ENCODE data around the gene ASB7. TPM values are rescaled to one million over a fixed set of nuclear protein-coding genes. Genes with fewer than 3 reads are reported as not detected.
A peak's percentile ranks its signal among the peaks of the same experiment; 100 is the strongest.
"Not testable (repeated sequence)": the region's sequence is repeated elsewhere in the genome, so short reads cannot be mapped to it uniquely, and the experiment has no call there.

Gene ASB7
- 7.4 TPM for polyA plus RNA-seq (2013, experiment 1 of 2; ENCODE audit: insufficient read length)
- polyA plus RNA-seq (2013, experiment 2 of 2; ENCODE audit: insufficient read length): 6.5 TPM

GRCh38 chr15:100602064-100602822, at the start of gene ASB7, which contains the start of gene LINS1:
Gene ASB7, plus strand, starts transcription at chr15:100602589. Its CDS starts 9,628 bp downstream, at chr15:100612217.
Gene LINS1, minus strand, starts transcription at chr15:100602184. Its CDS starts 21,342 bp downstream, at chr15:100580842.
- peak; percentile 100 for DNase-seq

DNA sequence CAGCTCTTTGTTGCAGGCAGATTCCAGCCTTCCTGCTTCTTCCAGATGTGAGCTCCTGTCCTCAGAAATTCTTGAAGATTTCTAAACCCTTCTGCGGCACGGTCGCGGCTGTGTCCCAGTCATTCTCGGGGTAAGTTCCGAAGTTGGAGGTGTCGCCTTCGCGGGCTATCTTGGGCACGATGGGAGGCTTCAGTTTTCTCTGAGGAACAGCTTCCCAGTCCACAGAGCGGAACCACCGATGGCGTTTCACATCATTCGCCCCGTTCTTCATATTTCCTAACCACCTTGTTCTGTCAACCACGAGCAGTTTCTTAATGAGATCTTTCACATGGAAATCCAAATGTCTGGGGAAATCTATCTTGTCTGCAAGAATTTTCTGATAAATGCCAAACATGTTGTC, 48.9 kb upstream of the ASB7 start:
- no peak for DNase-seq

- no peak for DNase-seq
These were observed 43.6 kb upstream of the ASB7 start for GRCh38 chr15:100558771-100559254.

DNA sequence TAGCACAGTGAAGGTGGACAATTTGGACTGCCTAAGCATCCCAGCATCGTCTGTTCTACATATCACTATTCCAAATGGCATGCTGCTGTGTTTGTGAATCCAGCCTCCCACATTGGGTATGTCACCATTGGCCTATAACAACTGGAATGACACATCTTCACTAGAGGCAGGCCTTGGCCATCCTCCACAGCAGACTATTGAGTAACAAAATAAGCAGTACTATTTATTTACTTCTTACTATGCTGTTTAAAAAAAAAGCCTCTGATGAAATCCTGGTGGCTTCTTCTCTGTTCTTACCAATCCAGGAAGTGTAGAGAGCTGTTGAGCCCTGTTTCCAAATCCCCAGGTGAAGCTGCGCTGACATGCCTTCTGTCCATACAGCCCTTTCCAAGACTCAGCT, 43.1 kb upstream of the ASB7 start:
- peak; percentile 12 for DNase-seq

GRCh38 chr15:100560323-100560722, 42.1 kb upstream of the ASB7 start:
- DNase-seq: no peak

DNA sequence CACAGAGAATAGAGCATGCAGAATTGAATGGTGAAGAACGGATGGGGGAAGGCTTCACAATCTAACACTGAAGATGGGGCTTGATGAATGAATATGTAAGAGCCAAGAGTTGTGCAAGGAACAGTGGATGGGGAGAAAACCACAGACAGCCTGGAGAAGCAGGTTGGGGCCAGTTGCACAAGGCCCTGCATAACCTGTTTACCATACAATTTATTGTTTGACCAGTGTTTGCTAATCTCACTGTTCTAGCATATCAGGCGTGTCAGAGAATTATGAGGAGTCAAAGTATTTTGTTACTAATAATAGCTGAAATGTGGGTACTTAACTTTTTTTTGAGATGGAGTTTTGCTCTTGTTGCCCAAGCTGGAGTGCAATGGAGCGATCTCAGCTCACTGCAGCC, 36.8 kb upstream of the ASB7 start:
- no peak for DNase-seq

DNA sequence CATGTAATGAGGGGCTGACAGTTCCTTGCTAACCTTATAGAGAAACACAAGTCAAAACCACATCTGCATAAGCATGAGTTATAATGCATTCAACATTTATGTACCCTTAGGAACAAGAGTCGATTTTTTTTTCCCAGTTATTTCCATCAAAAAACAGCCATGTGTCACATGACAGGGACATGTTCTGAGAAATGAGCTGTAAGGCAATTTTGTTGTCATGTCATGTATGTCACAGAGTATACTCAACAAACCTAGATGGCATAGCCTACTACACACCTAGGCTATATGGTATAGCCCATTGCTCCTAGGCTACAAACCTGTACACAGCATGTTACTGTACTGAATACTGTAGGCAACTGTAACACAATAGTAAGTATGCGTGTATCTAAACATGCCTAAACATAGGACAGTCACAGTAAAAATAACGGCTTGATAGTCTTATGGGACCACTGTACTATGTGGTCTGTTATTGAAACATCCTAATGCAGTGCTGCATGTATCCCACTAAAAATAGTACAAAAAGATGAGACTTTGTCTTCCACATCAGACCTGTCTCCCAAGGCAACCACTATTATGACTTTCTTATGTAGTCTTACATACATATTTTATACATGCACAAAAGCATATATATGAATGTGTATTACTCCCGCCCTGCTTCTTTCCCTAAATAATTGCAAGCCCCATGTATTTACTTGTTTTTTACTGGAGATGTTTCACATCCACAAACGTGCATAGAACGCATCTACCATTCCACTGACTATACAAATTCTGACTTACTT, 35.4 kb upstream of the ASB7 start:
- no peak for DNase-seq

GRCh38 chr15:100569391-100569790, 33.0 kb upstream of the ASB7 start:
- DNase-seq: no peak

DNA sequence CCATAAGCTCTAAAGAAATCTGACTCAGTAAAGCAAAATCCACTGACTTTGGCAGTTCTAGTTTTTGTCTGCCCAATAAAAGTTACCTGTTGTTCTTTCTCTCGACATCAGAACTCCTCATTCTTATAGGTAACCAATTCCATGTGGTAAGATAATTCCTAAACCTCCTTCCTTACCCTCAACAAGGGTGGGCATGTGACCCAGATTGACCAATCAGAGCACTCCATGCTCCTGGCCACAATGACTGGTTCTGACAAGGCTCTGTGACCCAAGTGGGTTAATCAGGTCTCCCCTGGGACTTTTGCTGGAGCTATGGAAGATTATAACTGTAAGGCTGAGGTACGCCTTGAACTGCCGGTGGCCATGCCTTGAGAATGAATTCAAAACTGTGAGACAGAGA, 32.1 kb upstream of the ASB7 start:
- no peak for DNase-seq

- no peak for DNase-seq
These were observed 31.6 kb upstream of the ASB7 start for GRCh38 chr15:100570735-100571313.

DNA sequence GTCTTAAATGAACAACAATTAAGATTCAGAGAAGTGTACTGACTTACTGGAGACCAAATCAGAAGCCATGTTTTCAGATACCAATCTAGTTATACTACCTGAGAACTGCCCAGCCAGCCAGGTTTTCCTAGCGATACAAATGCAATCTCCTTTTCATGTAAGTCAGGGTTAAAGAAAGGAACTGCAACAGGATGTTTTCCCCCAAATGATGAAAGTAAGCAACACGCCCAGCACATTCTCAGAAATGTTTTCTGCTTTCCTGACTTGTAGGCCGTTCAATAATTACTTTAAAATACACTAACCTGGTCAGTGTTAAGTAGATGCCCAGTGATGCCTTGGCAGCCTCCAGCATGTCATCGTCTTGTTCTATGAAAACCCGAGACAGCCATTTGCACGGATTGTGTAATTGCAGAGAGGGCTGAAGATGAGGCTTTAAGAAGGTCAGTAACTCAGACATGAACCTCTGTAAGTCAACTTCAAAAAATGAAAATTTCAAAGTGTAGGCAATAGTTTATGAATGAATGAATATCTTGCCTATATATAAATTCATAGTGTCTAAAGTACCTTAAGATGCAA, 30.7 kb upstream of the ASB7 start:
- no peak for DNase-seq

- DNase-seq: peak; percentile 14
These were observed 29.9 kb upstream of the ASB7 start for GRCh38 chr15:100572362-100572983.

- no peak for DNase-seq
These were observed 28.9 kb upstream of the ASB7 start for GRCh38 chr15:100573526-100573925.

GRCh38 chr15:100580414-100580813, 22.0 kb upstream of the ASB7 start:
- no peak for DNase-seq

DNA sequence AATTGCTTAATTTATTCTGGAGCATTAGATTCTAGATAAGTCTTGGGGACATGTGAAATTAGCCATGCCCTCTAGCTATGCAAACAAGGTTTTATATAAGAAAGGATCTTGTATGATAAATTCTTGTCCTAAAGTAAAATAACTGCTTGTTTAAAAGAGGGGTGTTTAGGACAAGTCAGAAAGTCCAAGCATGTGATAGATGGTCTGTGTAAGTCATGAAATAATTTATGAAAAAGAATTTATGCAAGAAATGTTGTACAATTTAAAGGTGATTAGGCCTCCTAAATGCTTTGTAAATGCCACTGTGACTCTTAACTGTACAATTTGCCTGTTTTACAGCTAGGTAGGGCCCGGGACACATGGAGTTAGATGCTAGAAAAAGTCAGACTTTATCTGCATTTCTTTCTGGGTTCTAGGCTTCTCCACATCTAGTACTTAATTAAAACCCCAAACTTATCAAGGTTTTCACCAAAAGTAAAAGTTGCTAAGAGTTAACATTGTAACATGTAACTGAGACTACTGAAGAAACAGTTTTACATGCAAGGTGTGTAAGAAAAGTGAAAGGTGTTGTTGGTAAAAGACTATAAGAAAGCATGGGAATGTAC, 13.6 kb upstream of the ASB7 start:
- peak; percentile 13 for DNase-seq

DNA sequence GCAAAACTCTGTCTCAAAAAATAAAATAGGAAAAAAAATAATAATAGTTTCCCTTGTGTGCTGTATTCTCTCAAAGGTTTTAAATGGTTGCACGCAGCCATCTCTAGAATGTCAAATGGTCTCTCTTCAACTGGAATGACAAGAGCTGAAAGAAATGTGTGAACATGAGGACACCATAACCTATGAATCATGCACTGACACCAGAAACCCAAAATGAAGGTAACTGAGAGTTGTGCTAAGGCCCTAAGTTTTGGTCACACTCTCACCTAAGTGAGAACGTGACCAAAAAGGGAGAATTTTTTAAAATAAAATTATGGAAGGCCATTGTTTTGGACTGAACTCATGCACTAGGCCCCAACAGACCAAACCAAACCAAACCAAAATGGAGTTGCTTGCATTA, 11.2 kb upstream of the ASB7 start:
- not testable (repeated sequence) for DNase-seq

- no peak for DNase-seq
These were observed 10.6 kb upstream of the ASB7 start for GRCh38 chr15:100591835-100592234.

DNA sequence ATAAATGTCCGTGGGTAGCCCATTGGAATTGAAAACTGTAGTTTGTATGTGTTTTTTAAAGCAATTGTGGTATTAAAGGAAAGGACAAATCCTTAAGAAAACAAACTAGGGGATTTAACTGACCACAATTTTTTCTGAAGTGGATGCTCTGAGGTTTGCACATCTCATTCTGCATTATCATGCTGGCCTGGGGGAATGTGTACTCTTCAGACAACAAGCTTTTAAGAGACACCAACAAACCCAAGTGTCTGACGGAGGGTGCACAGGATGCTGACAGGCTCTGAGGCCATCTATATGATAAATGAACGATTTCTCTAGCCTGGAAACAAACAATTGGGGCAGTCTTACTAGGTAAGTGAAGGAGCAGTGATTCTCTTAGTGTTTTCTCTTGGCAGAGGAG, 9.5 kb upstream of the ASB7 start:
- DNase-seq: peak; percentile 39

GRCh38 chr15:100593431-100593830, 9.0 kb upstream of the ASB7 start:
- no peak for DNase-seq

- DNase-seq: no peak
These were observed 6.4 kb upstream of the ASB7 start for GRCh38 chr15:100595964-100596363.

- no peak for DNase-seq
These were observed 5.6 kb upstream of the ASB7 start for GRCh38 chr15:100596792-100597191.

GRCh38 chr15:100597862-100598261, 4.5 kb upstream of the ASB7 start:
- DNase-seq: no peak
